ENCODE results near the gene RSPH9. TPM values are rescaled to one million over a fixed set of nuclear protein-coding genes. Genes with fewer than 3 reads are reported as not detected.
"Not testable (repeated sequence)": the region's sequence is repeated elsewhere in the genome, so short reads cannot be mapped to it uniquely, and the experiment has no call there.

The RSPH9 gene
- total and polyA plus RNA-seq, 8 donors: 0.32 to 5.6 (median 3.3) TPM

GRCh38 chr6:43698584-43699349 lies 53.9 kb downstream of the RSPH9 start:
- H3K4me1 ChIP-seq: peaks cover 27 to 50% of the 10 kb centered on the region in 2 donors

DNA sequence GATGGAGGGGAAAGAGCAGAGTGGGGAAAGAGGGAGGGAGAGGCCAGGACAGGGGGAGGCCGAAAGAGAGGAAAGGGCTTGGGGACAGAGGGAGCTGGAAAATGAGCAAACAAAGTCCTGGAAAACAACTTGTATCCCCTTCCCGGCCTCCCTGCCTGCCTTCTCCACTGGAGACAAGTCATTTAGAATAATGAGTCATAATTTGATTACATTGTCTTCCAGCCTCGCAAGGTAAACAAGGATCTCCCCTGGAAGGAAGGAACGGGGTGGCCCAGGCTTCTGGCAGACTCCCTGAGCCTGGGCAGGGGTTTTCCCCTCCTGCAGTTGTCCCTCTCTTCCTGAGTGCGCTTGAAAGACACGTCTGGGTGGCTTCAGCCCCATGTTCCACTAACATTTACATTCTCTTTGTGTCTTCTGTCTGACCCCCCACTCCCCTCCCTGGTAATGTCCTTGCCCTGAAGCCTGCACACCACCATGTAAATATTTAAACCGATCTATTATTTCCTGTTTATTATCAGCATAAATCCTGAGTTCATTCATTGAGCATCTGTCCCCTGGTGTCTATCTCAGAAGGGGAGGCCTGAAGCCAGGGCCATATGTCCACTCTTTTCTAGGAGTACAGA lies 54.8 kb downstream of the RSPH9 start:
- no peak overlapping the region for H3K4me3 ChIP-seq
- H3K27ac ChIP-seq: peak overlapping the region in 1 of 2 donors; percentile 37
- H3K36me3 ChIP-seq: no peaks in the 10 kb centered on the region
- TF ChIP-seq, protein P1, sequence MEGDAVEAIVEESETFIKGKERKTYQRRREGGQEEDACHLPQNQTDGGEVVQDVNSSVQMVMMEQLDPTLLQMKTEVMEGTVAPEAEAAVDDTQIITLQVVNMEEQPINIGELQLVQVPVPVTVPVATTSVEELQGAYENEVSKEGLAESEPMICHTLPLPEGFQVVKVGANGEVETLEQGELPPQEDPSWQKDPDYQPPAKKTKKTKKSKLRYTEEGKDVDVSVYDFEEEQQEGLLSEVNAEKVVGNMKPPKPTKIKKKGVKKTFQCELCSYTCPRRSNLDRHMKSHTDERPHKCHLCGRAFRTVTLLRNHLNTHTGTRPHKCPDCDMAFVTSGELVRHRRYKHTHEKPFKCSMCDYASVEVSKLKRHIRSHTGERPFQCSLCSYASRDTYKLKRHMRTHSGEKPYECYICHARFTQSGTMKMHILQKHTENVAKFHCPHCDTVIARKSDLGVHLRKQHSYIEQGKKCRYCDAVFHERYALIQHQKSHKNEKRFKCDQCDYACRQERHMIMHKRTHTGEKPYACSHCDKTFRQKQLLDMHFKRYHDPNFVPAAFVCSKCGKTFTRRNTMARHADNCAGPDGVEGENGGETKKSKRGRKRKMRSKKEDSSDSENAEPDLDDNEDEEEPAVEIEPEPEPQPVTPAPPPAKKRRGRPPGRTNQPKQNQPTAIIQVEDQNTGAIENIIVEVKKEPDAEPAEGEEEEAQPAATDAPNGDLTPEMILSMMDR (IDR thresholded peaks at IDR 0.05): no peak
- H3K4me1 ChIP-seq: peaks cover 27 to 59% of the 10 kb centered on the region in 2 donors
- intact Hi-C loops (cut with DNase I): no loop called here
- no peaks in the 10 kb centered on the region for H3K9me3 ChIP-seq
- peak; percentile 4 for ATAC-seq
- no peaks in the 10 kb centered on the region for H3K27me3 ChIP-seq
- no peak for DNase-seq

More at GRCh38 chr6:43698584-43699349, 53.9 kb downstream of the RSPH9 start:
- TF ChIP-seq, protein P1 (IDR thresholded peaks at IDR 0.05): no peak
- Histone ChIP-seq H3K36me3 (no peaks in the 10 kb centered on the region), H3K9me3 (no peaks in the 10 kb centered on the region), H3K27ac (no peak overlapping the region), H3K4me3 (no peak overlapping the region), H3K27me3 (no peaks in the 10 kb centered on the region)
- ATAC-seq (no peak), DNase-seq (peak in 1 of 4 donors; percentile 71)
- intact Hi-C loops (cut with DNase I): no loop called here

- H3K27ac ChIP-seq; H3K27me3 ChIP-seq; DNase-seq; ATAC-seq; intact Hi-C loops (cut with DNase I); H3K36me3 ChIP-seq; H3K9me3 ChIP-seq; H3K4me3 ChIP-seq: not testable (repeated sequence)
- peaks cover 30 to 64% of the 10 kb centered on the region in 2 donors for H3K4me1 ChIP-seq
These were observed 56.2 kb downstream of the RSPH9 start for GRCh38 chr6:43700939-43701560.

GRCh38 chr6:43702171-43702533 lies 57.3 kb downstream of the RSPH9 start:
- Histone ChIP-seq H3K27ac (peak overlapping the region; percentile 75 to 77), H3K9me3 (no peaks in the 10 kb centered on the region), H3K4me1 (peaks cover 30 to 74% of the 10 kb centered on the region in 2 donors), H3K4me3 (no peak overlapping the region), H3K27me3 (no peaks in the 10 kb centered on the region), H3K36me3 (no peaks in the 10 kb centered on the region)
- ATAC-seq (no peak), DNase-seq (no peak)
- intact Hi-C loops (cut with DNase I): no loop called here
- TF ChIP-seq, protein P1 (IDR thresholded peaks at IDR 0.05): no peak

DNA sequence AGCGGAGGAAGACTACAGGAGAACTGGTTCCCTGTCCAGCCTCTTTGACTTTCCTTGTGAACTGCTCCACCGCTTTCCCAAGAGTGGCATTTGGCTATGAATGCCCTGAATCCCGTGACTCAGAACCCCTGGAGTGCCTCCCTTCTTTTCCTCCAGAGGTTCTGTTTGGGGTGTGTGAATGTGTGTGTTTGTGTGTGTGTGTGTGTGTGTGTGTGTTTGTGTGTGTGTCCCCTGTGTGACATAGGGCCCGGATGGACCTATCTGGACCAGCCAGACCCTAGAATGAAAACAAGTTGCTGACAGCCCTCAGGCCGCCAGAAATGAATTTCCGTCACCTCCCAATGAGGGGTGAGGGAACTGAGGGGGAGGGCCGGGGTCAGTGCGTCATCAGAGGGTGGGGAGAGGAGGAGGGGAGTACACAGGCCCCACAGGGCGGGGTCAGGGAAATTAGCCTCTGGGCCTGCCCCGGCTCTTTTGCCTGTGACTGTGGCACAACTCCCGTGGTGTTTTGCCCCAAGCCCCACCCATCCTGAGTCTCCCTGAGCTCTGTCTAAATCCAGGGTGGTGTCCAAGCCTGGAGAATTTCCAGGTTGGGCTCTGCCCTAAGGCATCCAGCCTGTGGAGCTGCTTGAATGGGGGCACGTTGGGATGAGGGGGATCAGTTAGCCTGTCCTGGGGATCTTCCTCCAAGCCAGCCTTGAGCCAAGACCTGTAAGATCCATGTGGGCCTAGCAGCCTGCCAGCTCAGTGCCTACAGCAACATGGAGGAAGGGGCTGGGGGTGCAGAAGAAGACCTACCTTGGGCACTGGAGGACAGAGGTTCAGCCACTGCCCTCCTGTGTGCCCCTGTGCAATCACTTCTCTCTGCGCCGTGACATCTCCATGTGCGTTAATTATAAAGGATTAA lies 58.0 kb downstream of the RSPH9 start:
- Histone ChIP-seq H3K27ac (peak overlapping the region; percentile 75 to 77), H3K4me1 (peaks cover 30 to 80% of the 10 kb centered on the region in 2 donors), H3K4me3 (no peak overlapping the region), H3K27me3 (no peaks in the 10 kb centered on the region), H3K36me3 (no peaks in the 10 kb centered on the region), H3K9me3 (no peaks in the 10 kb centered on the region)
- peak; percentile 92 for ATAC-seq
- peak; percentile 81 to 93 (median 90) for DNase-seq
- intact Hi-C loops (cut with DNase I): no loop called here
- TF ChIP-seq, protein P1 (IDR thresholded peaks at IDR 0.05): no peak
